ENCODE results near the gene LEKR1. TPM values are rescaled to one million over a fixed set of nuclear protein-coding genes. Genes with fewer than 3 reads are reported as not detected.

LEKR1 gene
- total and polyA plus RNA-seq, 2 donors (not counting 3 experiments of a cell fraction or from before 2014, with no cell fraction given): 0.07 to 0.64 TPM

DNA sequence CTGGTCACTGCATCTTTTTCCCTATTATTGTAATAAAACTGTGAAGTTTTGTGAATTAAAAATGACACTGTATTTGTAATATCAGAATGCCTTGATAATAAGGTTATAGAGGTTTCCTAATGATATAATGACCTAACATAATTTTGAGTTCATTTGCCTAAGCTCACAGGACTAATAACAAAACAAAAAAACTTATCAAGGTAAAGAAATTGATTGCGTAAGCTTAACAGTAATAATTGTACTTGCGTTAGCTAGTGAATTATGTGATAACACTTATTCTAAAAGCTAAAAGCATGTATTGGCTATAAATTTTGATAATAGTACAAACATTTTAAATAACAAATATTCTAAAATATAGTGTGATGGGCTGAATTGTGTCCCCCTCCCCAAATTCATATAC lies 112.6 kb downstream of the LEKR1 start:
- no peak for FAIRE-seq
- ChIA-PET POLR2A (no interaction called here), CTCF (interaction anchor here (1.4 kb wide), 1 partner anchor 16 kb away, joined by 4 read pairs; no protein-coding TSS in a partner anchor)
- DNase-seq (ENCODE audit: low read depth, low spot score): no peak
- H3K27me3 ChIP-seq (ENCODE audit: control insufficient read depth in 2 of 2, insufficient read depth in 2 of 2, low read length in 2 of 2): no peaks in the 10 kb centered on the region
- no peak overlapping the region for H3K27ac ChIP-seq (ENCODE audit: insufficient read depth, low read depth, low read length)
- intact Hi-C loops (cut with micrococcal nuclease) (no loop called here), dilution Hi-C loops (cut with MboI; ENCODE audit: extremely low pct_ligation_motif_present, low sequenced_read_pairs) (no loop called here)
- no peak overlapping the region for H2AFZ ChIP-seq (ENCODE audit: low read depth, low read length)
- TF ChIP-seq, protein P1, sequence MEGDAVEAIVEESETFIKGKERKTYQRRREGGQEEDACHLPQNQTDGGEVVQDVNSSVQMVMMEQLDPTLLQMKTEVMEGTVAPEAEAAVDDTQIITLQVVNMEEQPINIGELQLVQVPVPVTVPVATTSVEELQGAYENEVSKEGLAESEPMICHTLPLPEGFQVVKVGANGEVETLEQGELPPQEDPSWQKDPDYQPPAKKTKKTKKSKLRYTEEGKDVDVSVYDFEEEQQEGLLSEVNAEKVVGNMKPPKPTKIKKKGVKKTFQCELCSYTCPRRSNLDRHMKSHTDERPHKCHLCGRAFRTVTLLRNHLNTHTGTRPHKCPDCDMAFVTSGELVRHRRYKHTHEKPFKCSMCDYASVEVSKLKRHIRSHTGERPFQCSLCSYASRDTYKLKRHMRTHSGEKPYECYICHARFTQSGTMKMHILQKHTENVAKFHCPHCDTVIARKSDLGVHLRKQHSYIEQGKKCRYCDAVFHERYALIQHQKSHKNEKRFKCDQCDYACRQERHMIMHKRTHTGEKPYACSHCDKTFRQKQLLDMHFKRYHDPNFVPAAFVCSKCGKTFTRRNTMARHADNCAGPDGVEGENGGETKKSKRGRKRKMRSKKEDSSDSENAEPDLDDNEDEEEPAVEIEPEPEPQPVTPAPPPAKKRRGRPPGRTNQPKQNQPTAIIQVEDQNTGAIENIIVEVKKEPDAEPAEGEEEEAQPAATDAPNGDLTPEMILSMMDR (IDR thresholded peaks at IDR 0.05; ENCODE audit: extremely low read depth in 1 of 2, insufficient read depth in 1 of 2, low read depth in 1 of 2, low read length in 2 of 2): no peak
- TF ChIP-seq, protein P2, sequence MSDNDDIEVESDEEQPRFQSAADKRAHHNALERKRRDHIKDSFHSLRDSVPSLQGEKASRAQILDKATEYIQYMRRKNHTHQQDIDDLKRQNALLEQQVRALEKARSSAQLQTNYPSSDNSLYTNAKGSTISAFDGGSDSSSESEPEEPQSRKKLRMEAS (IDR thresholded peaks at IDR 0.05; ENCODE audit: insufficient read depth, insufficient read length): no peak
- no peak for TF ChIP-seq EZH2 (IDR thresholded peaks at IDR 0.05; ENCODE audit: borderline replicate concordance, low read depth, low read length, severe bottlenecking)
- no peak for TF ChIP-seq JUN (IDR thresholded peaks at IDR 0.05; ENCODE audit: borderline replicate concordance, insufficient read depth, insufficient read length, low read depth)
- TF ChIP-seq GATA2 (IDR thresholded peaks at IDR 0.05; ENCODE audit: insufficient read depth, insufficient read length, low read depth, low read length): no peak
- no peak for TF ChIP-seq POLR2A (IDR thresholded peaks at IDR 0.05; ENCODE audit: low read depth, low read length)
- TF ChIP-seq POLR2AphosphoS5 (IDR thresholded peaks at IDR 0.05; ENCODE audit: insufficient read depth, low read depth, low read length): no peak
- TF ChIP-seq MYC (IDR thresholded peaks at IDR 0.05; ENCODE audit: low read depth, low read length): no peak
- TF ChIP-seq FOS (IDR thresholded peaks at IDR 0.05; ENCODE audit: borderline replicate concordance, insufficient read depth, low read length): no peak
- H3K4me2 ChIP-seq (ENCODE audit: insufficient read depth, low read length): no peak overlapping the region
- no peaks in the 10 kb centered on the region for H3K9me1 ChIP-seq (replicated peaks; ENCODE audit: control insufficient read depth, extremely low read depth, insufficient read depth, low read length)
- H3K79me2 ChIP-seq (ENCODE audit: control insufficient read depth, insufficient read depth, low read length): no peaks in the 10 kb centered on the region
- H3K9me3 ChIP-seq (replicated peaks; ENCODE audit: control insufficient read depth, insufficient read depth, low read length): no peaks in the 10 kb centered on the region
- H4K20me1 ChIP-seq (replicated peaks; ENCODE audit: control insufficient read depth, extremely low read depth, insufficient read depth, low read length): no peaks in the 10 kb centered on the region
- BruUV-seq (replicated peaks): no TSS peak
- H3K36me3 ChIP-seq (ENCODE audit: control insufficient read depth in 2 of 2, extremely low read depth in 1 of 2, insufficient read depth in 2 of 2, low read length in 2 of 2): no peaks in the 10 kb centered on the region
- no peaks in the 10 kb centered on the region for H3K4me1 ChIP-seq (ENCODE audit: control insufficient read depth, extremely low read depth, insufficient read depth, low read length)
- H3K9ac ChIP-seq (replicated peaks; ENCODE audit: extremely low read depth, insufficient read depth, low read length): no peak overlapping the region
- no peak overlapping the region for H3K4me3 ChIP-seq (replicated peaks in 1 of 3; ENCODE audit: insufficient read depth in 1 of 3, low read depth in 1 of 3, low read length in 3 of 3)

Measured in endothelial cell of umbilical vein (primary cell).